Thoracic aorta (tissue), 2 donors: Measurements from ENCODE around the gene SLC17A8. TPM values are rescaled to one million over a fixed set of nuclear protein-coding genes. Genes with fewer than 3 reads are reported as not detected.

Source experiments
- ATAC-seq: fragments of 150-250 bp; one replicate; pipeline ENCODE4 v1.8.0; 2017; ENCODE audit warnings: low read depth; ENCODE audit not compliant: insufficient number of reproducible peaks, low FRiP score
- DNase-seq: peaks from one replicate; pipeline ENCODE4 v3.0.0-alpha.2; 2020; ENCODE audit warnings: low spot score
- H3K27ac ChIP-seq, 2 donors: fragments of 200-600 bp; sonication (generic); 1 replicate in 1 of 2; 2 replicates in 1 of 2; pipeline ENCODE4 v1.5.1; 2016; ENCODE audit warnings: mild to moderate bottlenecking in 2 of 2, moderate library complexity in 2 of 2
- H3K27me3 ChIP-seq: fragments of 200-600 bp; sonication (generic); replicated peaks from 2 replicates; pipeline ENCODE4 v1.6.0; 2016; ENCODE audit warnings: mild to moderate bottlenecking; ENCODE audit not compliant: insufficient read depth
- H3K36me3 ChIP-seq: fragments of 200-600 bp; sonication (generic); one replicate; pipeline ENCODE4 v1.5.1; 2016
- H3K4me1 ChIP-seq, 2 donors: fragments of 200-600 bp; sonication (generic); 1 replicate in 1 of 2; 2 replicates in 1 of 2; pipeline versions ENCODE4 v1.5.1 to v1.6.0; 2016; ENCODE audit warnings: low read depth in 2 of 2, mild to moderate bottlenecking in 1 of 2; ENCODE audit not compliant: control insufficient read depth in 1 of 2
- H3K4me3 ChIP-seq: fragments of 200-600 bp; sonication (generic); 2 replicates; pipeline ENCODE4 v1.5.1; 2016; ENCODE audit warnings: mild to moderate bottlenecking
- H3K9me3 ChIP-seq: fragments of 200-600 bp; sonication (generic); 2 replicates; pipeline ENCODE4 v1.5.1; 2016
- CTCF ChIP-seq: fragments of 200-600 bp; sonication (generic); IDR thresholded peaks from one replicate; pipeline ENCODE4 v1.5.1; 2019; ENCODE audit warnings: antibody characterized with exemption
- total RNA-seq, 2 donors: library from RNA; depleted of rRNA; stranded (reverse); fragments of >200 nt; gene quantifications; one replicate each; pipeline versions ENCODE4 v1.1.0 to v1.2.3, GENCODE V29; 2016

SLC17A8 gene
- total RNA-seq, 2 donors from 2014 or later, result not detected

GRCh38 chr12:100329800-100330199, 27.1 kb upstream of the SLC17A8 start:
- H3K27me3 ChIP-seq, result no peaks in the 10 kb centered on the region
- no peak for DNase-seq
- H3K4me1 ChIP-seq, result no peaks in the 10 kb centered on the region
- ATAC-seq, result no peak
- H3K27ac ChIP-seq, result no peak overlapping the region
- H3K36me3 ChIP-seq, result peaks cover 6% of the 10 kb centered on the region
- no peak overlapping the region for H3K4me3 ChIP-seq
- no peaks in the 10 kb centered on the region for H3K9me3 ChIP-seq
- TF ChIP-seq CTCF, result no peak

GRCh38 chr12:100331871-100332270, 25.0 kb upstream of the SLC17A8 start:
- H3K4me1 ChIP-seq, result no peaks in the 10 kb centered on the region
- no peak for DNase-seq
- H3K4me3 ChIP-seq, result no peak overlapping the region
- no peak overlapping the region for H3K27ac ChIP-seq
- peaks cover 6% of the 10 kb centered on the region for H3K36me3 ChIP-seq
- TF ChIP-seq CTCF, result no peak
- H3K9me3 ChIP-seq, result no peaks in the 10 kb centered on the region
- H3K27me3 ChIP-seq, result no peaks in the 10 kb centered on the region
- ATAC-seq, result no peak

GRCh38 chr12:100332852-100333251, 24.0 kb upstream of the SLC17A8 start:
- no peak overlapping the region for H3K4me3 ChIP-seq
- H3K4me1 ChIP-seq, result no peaks in the 10 kb centered on the region
- ATAC-seq (no peak), DNase-seq (no peak)
- H3K9me3 ChIP-seq, result no peaks in the 10 kb centered on the region
- H3K36me3 ChIP-seq, result peaks cover 6% of the 10 kb centered on the region
- TF ChIP-seq CTCF, result no peak
- no peaks in the 10 kb centered on the region for H3K27me3 ChIP-seq
- no peak overlapping the region for H3K27ac ChIP-seq

- no peaks in the 10 kb centered on the region for H3K27me3 ChIP-seq
- no peak overlapping the region for H3K27ac ChIP-seq
- ATAC-seq (no peak), DNase-seq (no peak)
- H3K4me3 ChIP-seq, result no peak overlapping the region
- no peaks in the 10 kb centered on the region for H3K9me3 ChIP-seq
- peaks cover 6% of the 10 kb centered on the region for H3K36me3 ChIP-seq
- TF ChIP-seq CTCF, result no peak
- no peaks in the 10 kb centered on the region for H3K4me1 ChIP-seq
Observed at GRCh38 chr12:100337299-100337698, 19.6 kb upstream of the SLC17A8 start.

- peaks cover 6% of the 10 kb centered on the region for H3K36me3 ChIP-seq
- H3K4me1 ChIP-seq, result no peaks in the 10 kb centered on the region
Observed at GRCh38 chr12:100337727-100338126, 19.1 kb upstream of the SLC17A8 start.

More at GRCh38 chr12:100337727-100338126, 19.1 kb upstream of the SLC17A8 start:
- H3K4me3 ChIP-seq, result no peak overlapping the region
- no peak for ATAC-seq
- TF ChIP-seq CTCF, result no peak
- H3K27me3 ChIP-seq, result no peaks in the 10 kb centered on the region
- DNase-seq, result no peak
- H3K27ac ChIP-seq, result no peak overlapping the region
- no peaks in the 10 kb centered on the region for H3K9me3 ChIP-seq
